Measurements from ENCODE around the gene KCNIP4.

GRCh38 chr4:21664355-21664754, 284.2 kb downstream of the KCNIP4 start:
- TF ChIP-seq CTCF (IDR thresholded peaks at IDR 0.05) (no peak), POLR2A (IDR thresholded peaks at IDR 0.05) (no peak)
